ENCODE measurements around the gene NTN1. TPM values are rescaled to one million over a fixed set of nuclear protein-coding genes. Genes with fewer than 3 reads are reported as not detected.

NTN1 gene
- total RNA-seq, 4 donors from 2014 or later: 3.6 to 20.6 (median 7.2) TPM

DNA sequence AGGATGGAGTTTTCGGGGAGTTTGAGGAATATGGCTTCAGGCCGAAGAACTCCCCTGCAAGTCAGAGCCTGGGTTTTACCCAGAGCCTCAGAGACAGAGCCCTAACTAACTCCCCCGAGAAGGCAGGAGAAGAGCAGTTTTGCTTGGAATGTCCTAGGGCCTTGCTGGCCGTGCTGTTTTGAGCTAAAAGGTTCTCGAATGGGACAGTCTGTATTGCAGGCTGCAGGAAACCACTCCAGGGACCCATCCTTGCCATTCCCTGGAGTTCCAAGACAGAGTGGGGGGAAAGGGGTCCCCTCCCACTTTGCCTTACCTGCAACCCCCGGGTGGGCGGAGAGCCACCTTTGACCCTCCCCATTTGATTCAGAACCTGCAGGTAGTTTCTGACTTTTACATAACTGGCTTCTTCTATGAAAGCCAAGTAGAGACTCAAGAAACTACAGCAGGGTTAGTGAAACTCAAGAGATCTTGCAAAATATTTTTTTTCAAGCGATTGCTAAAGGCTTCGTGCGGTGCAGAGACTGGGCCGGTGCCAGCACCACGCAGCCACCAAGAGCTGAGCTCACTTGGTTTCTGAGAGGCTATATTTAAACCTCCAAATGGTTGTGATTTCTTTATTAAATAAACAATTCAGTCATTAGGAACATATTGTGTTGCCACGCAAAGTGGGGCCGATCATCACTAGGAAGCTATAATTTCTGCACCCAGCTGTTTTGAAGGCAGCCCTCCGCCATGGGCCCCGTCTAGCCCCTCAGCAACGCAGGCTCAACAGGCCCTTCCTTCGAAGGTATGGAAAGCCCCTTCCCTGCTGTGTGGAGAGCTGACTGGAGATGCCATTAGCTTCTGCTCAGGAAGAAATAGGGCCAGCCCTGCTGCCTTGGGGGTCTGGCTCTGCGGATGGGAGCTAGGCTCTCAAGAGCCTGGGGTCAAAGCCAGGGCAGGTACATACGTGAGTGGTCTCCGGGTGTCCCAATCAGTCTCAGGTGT is 223.0 kb downstream of the NTN1 start:
- intact Hi-C loops (cut with DNase I; ENCODE audit: low total_unique reads) (loop anchor here (10.0 kb wide), 1 partner anchor 240 kb away; no protein-coding TSS in a partner anchor), in situ Hi-C loops (cut with MboI; ENCODE audit: low pct_ligation_motif_present in 1 of 4, low pct_unique_long_range_greater_than_20kb in 1 of 4, low sequenced_read_pairs in 3 of 4) (no loop called here)
- Histone ChIP-seq H3K4me1 (peaks cover 7 to 34% (median 21%) of the 10 kb centered on the region in 4 donors), H3K27ac (peak overlapping the region; percentile 90 to 95 (median 94)), H3K36me3 (no peaks in the 10 kb centered on the region), H3K9me3 (no peaks in the 10 kb centered on the region), H3K27me3 (no peaks in the 10 kb centered on the region), H3K4me3 (no peak overlapping the region)
- peak; percentile 59 for DNase-seq
- no peak for TF ChIP-seq EP300 (IDR thresholded peaks at IDR 0.05; ENCODE audit: low read depth)
- peak in 2 of 3 donors; percentile 16 to 28 for TF ChIP-seq POLR2AphosphoS5 (IDR thresholded peaks at IDR 0.05)
- TF ChIP-seq, protein P1, sequence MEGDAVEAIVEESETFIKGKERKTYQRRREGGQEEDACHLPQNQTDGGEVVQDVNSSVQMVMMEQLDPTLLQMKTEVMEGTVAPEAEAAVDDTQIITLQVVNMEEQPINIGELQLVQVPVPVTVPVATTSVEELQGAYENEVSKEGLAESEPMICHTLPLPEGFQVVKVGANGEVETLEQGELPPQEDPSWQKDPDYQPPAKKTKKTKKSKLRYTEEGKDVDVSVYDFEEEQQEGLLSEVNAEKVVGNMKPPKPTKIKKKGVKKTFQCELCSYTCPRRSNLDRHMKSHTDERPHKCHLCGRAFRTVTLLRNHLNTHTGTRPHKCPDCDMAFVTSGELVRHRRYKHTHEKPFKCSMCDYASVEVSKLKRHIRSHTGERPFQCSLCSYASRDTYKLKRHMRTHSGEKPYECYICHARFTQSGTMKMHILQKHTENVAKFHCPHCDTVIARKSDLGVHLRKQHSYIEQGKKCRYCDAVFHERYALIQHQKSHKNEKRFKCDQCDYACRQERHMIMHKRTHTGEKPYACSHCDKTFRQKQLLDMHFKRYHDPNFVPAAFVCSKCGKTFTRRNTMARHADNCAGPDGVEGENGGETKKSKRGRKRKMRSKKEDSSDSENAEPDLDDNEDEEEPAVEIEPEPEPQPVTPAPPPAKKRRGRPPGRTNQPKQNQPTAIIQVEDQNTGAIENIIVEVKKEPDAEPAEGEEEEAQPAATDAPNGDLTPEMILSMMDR (IDR thresholded peaks at IDR 0.05): no peak
- WGBS, 2 donors (ENCODE audit: low coverage in 1 of 2): 77 to 83% methylated on average over 4 to 21 of the region's 21 CpGs

DNA sequence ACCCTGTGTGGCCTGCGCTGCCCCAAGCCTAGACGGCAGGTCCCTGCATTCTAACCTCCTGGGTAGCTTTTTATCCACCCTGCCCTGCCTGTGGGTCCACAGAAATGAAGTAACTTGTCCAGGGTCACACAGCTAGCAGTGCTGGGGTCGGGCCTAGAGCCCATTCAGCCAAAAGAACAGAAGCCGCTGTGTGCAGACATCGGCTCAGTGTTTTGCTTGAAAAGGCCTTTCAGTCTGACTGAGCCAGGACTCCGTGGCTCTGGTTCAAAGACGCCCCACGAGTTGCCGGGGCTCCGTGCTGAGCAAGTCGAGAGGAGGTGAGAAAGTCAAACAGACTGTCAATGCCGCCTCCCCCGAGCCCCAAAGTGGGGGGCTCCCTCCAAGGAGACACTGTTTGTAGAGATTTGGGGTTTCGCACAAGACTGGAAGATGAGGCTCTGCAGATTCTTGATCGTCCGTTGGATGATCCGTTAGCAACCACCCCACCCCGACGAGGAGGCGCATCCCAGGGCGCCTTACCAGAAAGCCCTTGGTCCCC is 226.2 kb downstream of the NTN1 start:
- no peak overlapping the region for H3K4me3 ChIP-seq
- intact Hi-C loops (cut with DNase I; ENCODE audit: low total_unique reads): loop anchor here (10.0 kb wide), 1 partner anchor 243 kb away; no protein-coding TSS in a partner anchor
- no peaks in the 10 kb centered on the region for H3K9me3 ChIP-seq
- peak overlapping the region in 1 of 4 donors; percentile 7 for H3K27ac ChIP-seq
- 90 to 91% methylated on average over 4 to 21 of the region's 21 CpGs for WGBS, 2 donors (ENCODE audit: low coverage in 1 of 2)
- no peaks in the 10 kb centered on the region for H3K36me3 ChIP-seq
- H3K4me1 ChIP-seq: peaks cover 0 to 16% (median 2%) of the 10 kb centered on the region in 4 donors
- in situ Hi-C loops (cut with MboI; ENCODE audit: low pct_ligation_motif_present in 1 of 4, low pct_unique_long_range_greater_than_20kb in 1 of 4, low sequenced_read_pairs in 3 of 4): no loop called here
- no peak for DNase-seq
- H3K27me3 ChIP-seq: no peaks in the 10 kb centered on the region
- TF ChIP-seq POLR2AphosphoS5 (IDR thresholded peaks at IDR 0.05) (no peak), POLR2A (IDR thresholded peaks at IDR 0.05) (no peak), EP300 (IDR thresholded peaks at IDR 0.05; ENCODE audit: low read depth) (no peak)
- TF ChIP-seq, protein P1 (IDR thresholded peaks at IDR 0.05): no peak

DNA sequence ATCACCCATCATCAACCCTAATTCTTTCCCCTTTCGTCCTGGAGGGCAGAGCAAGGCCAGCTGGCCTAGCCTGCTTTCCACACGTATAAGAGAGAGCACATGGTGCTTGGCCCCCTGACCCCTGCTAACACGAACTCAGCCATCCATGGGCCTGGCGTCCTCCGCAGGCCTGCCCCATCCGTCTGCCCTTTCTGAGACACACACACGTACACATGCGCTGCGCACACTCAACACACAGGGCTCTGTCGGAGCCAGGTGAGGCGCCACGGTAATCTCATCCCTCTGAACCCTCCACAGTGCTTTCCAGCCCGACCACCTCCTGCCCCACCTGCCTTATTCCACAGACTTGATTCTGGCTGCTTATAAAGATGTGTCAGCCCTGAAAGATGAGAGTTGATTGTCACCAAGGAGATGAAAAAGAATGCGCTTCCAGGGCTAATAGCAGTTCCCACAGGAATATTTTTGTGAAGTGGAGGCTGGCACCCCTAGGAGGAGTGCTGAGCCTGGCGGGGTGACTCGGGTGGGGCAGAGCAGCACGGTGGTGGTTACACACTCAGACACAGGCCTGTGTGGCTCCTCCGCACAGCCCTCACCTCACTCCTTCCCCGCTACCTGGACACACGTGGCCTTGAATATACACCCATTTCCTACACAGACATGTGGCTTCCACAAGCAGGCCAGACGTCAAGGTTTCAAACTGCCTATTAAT is 228.1 kb downstream of the NTN1 start:
- Histone ChIP-seq H3K4me3 (no peak overlapping the region), H3K4me1 (peaks cover 0 to 4% (median 0%) of the 10 kb centered on the region in 4 donors), H3K36me3 (no peaks in the 10 kb centered on the region), H3K27ac (no peak overlapping the region), H3K27me3 (no peaks in the 10 kb centered on the region), H3K9me3 (no peaks in the 10 kb centered on the region)
- no peak for TF ChIP-seq POLR2A (IDR thresholded peaks at IDR 0.05)
- no peak for TF ChIP-seq POLR2AphosphoS5 (IDR thresholded peaks at IDR 0.05)
- no peak for TF ChIP-seq EP300 (IDR thresholded peaks at IDR 0.05; ENCODE audit: low read depth)
- TF ChIP-seq, protein P1 (IDR thresholded peaks at IDR 0.05): no peak
- no peak for DNase-seq
- WGBS, 2 donors (ENCODE audit: low coverage in 1 of 2): 91% methylated on average over 21 of the region's 21 CpGs; no CpG with 5 or more reads in 1 of the 2 donors
- in situ Hi-C loops (cut with MboI; ENCODE audit: low pct_ligation_motif_present in 1 of 4, low pct_unique_long_range_greater_than_20kb in 1 of 4, low sequenced_read_pairs in 3 of 4) (no loop called here), intact Hi-C loops (cut with DNase I; ENCODE audit: low total_unique reads) (loop anchor here (10.0 kb wide), 1 partner anchor 245 kb away; no protein-coding TSS in a partner anchor)

DNA sequence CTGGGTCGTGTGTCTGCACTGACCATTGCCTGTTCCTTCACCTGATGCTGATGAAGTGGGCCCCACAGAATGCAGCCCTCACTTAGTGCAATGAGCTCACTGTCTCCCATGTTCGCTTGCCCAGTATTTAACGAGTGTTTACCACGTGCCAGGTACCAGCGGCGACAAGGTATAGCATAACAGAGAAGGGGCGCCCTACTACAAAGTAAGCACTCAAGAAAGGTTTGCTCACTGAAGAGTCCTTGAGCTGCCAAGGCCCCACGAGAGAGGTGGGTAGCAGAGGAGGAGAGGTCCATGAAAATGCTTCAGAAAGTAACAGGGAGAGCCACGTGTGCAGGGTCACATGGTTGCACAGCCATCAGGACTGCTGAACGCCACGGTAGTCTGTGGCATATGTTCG is 230.0 kb downstream of the NTN1 start:
- no peak for DNase-seq
- intact Hi-C loops (cut with DNase I; ENCODE audit: low total_unique reads) (no loop called here), in situ Hi-C loops (cut with MboI; ENCODE audit: low pct_ligation_motif_present in 1 of 4, low pct_unique_long_range_greater_than_20kb in 1 of 4, low sequenced_read_pairs in 3 of 4) (no loop called here)
- Histone ChIP-seq H3K36me3 (no peaks in the 10 kb centered on the region), H3K9me3 (no peaks in the 10 kb centered on the region), H3K27me3 (no peaks in the 10 kb centered on the region), H3K4me3 (no peak overlapping the region), H3K27ac (no peak overlapping the region), H3K4me1 (no peaks in the 10 kb centered on the region)
- WGBS, 2 donors (ENCODE audit: low coverage in 1 of 2): 87 to 96% methylated on average over 4 to 12 of the region's 12 CpGs
- TF ChIP-seq EP300 (IDR thresholded peaks at IDR 0.05; ENCODE audit: low read depth): no peak
- TF ChIP-seq POLR2A (IDR thresholded peaks at IDR 0.05): no peak
- no peak for TF ChIP-seq POLR2AphosphoS5 (IDR thresholded peaks at IDR 0.05)
- TF ChIP-seq, protein P1 (IDR thresholded peaks at IDR 0.05): no peak
